GM19025 (cell line): ENCODE results near the gene MAPK8IP1.
"Not testable (repeated sequence)": the region's sequence is repeated elsewhere in the genome, so short reads cannot be mapped to it uniquely, and the experiment has no call there.

ENCODE experiments used
- ATAC-seq: cut with Tn5 transposase; IDR thresholded peaks from one replicate; pipeline ENCODE4 v1.9.1; 2021; ENCODE audit warnings: mild to moderate bottlenecking, low read depth, moderate library complexity; ENCODE audit not compliant: unreplicated experiment

The MAPK8IP1 gene

GRCh38 chr11:45885274-45885920 is at the start of gene MAPK8IP1:
MAPK8IP1 (plus strand) TSS chr11:45885651; CDS start chr11:45885821, 170 bp downstream.
- ATAC-seq: peak; percentile 71

- no peak for ATAC-seq
These were observed 46.2 kb upstream of the MAPK8IP1 start for GRCh38 chr11:45839204-45839603.

- not testable (repeated sequence) for ATAC-seq
These were observed 45.2 kb upstream of the MAPK8IP1 start for GRCh38 chr11:45840251-45840650.

GRCh38 chr11:45843158-45843924 is 42.1 kb upstream of the MAPK8IP1 start:
- no peak for ATAC-seq

- ATAC-seq: no peak
These were observed 40.5 kb upstream of the MAPK8IP1 start for GRCh38 chr11:45844822-45845578.

- no peak for ATAC-seq
These were observed 39.2 kb upstream of the MAPK8IP1 start for GRCh38 chr11:45846174-45846675.

- peak; percentile 94 for ATAC-seq
These were observed 38.2 kb upstream of the MAPK8IP1 start, which contains the start of gene CRY2 for GRCh38 chr11:45846974-45847910. CRY2 (plus strand) TSS chr11:45847475; CDS start chr11:45847491, 16 bp downstream.

- no peak for ATAC-seq
These were observed 37.5 kb upstream of the MAPK8IP1 start for GRCh38 chr11:45847911-45848316.

GRCh38 chr11:45848654-45849081 is 36.8 kb upstream of the MAPK8IP1 start:
- ATAC-seq: no peak

GRCh38 chr11:45850446-45850845 is 35.0 kb upstream of the MAPK8IP1 start:
- no peak for ATAC-seq

GRCh38 chr11:45851228-45851627 is 34.2 kb upstream of the MAPK8IP1 start:
- ATAC-seq: no peak

GRCh38 chr11:45852018-45852711 is 33.3 kb upstream of the MAPK8IP1 start:
- no peak for ATAC-seq

- ATAC-seq: no peak
These were observed 32.7 kb upstream of the MAPK8IP1 start for GRCh38 chr11:45852712-45853101.

GRCh38 chr11:45853332-45854219 is 31.9 kb upstream of the MAPK8IP1 start:
- ATAC-seq: no peak

- no peak for ATAC-seq
These were observed 30.1 kb upstream of the MAPK8IP1 start for GRCh38 chr11:45855308-45855707.

GRCh38 chr11:45856044-45856468 is 29.4 kb upstream of the MAPK8IP1 start:
- ATAC-seq: no peak

GRCh38 chr11:45857961-45858474 is 27.4 kb upstream of the MAPK8IP1 start:
- ATAC-seq: no peak
